GM12878 (cell line): ENCODE results near the gene AXL.

Experiments
- BRCA1 ChIP-seq: IDR thresholded peaks from 2 replicates; pipeline ENCODE4 v1.6.1; 2011; ENCODE audit warnings: low read depth, low read length, improper control_type of control experiment
- CHD1 ChIP-seq: IDR thresholded peaks from 2 replicates; pipeline ENCODE4 v1.6.1; 2012; ENCODE audit warnings: low read depth, low read length, improper control_type of control experiment
- CHD2 ChIP-seq: IDR thresholded peaks from 2 replicates; pipeline ENCODE4 v1.6.1; 2011; ENCODE audit warnings: low read depth, low read length, improper control_type of control experiment, borderline replicate concordance
- CTCF ChIP-seq, 3 experiments: IDR thresholded peaks in 2 of 3; conservative IDR thresholded peaks in 1 of 3; 2 replicates each; pipeline ENCODE4 v1.5.1; 2011; ENCODE audit warnings: low read depth in 3 of 3, low read length in 3 of 3, mild to moderate bottlenecking in 3 of 3, control low read depth in 2 of 3, moderate library complexity in 2 of 3, inconsistent platforms in 1 of 3, mixed read lengths in 1 of 3; ENCODE audit not compliant: control insufficient read depth in 2 of 3, insufficient read depth in 1 of 3; ENCODE audit errors: extremely low read depth in 1 of 3
- E4F1 ChIP-seq: fragments of 450-650 bp; IDR thresholded peaks from 2 replicates; pipeline ENCODE4 v1.6.1; 2018; ENCODE audit warnings: borderline replicate concordance, mild to moderate bottlenecking; ENCODE audit not compliant: partially characterized antibody
- FOXM1 ChIP-seq: IDR thresholded peaks from 2 replicates; pipeline ENCODE4 v1.6.1; 2012; ENCODE audit warnings: low read depth, mild to moderate bottlenecking, inconsistent platforms, low read length, moderate library complexity
- LARP7 ChIP-seq: fragments of 450-650 bp; IDR thresholded peaks from 2 replicates; pipeline ENCODE4 v1.6.1; 2017; ENCODE audit warnings: mild to moderate bottlenecking
- MEF2A ChIP-seq: IDR thresholded peaks from 2 replicates; pipeline ENCODE4 v1.6.1; 2011; ENCODE audit warnings: low read depth, mild to moderate bottlenecking, low read length, moderate library complexity; ENCODE audit not compliant: insufficient read depth
- POLR2A ChIP-seq: IDR thresholded peaks from 2 replicates; pipeline ENCODE4 v1.6.1; 2011; ENCODE audit warnings: low read depth, mild to moderate bottlenecking, low read length
- RBBP5 ChIP-seq: fragments of 200-600 bp; sonication (generic); conservative IDR thresholded peaks from 2 replicates; pipeline ENCODE4 v1.6.1; 2016
- TCF7 ChIP-seq: IDR thresholded peaks from 2 replicates; pipeline ENCODE4 v1.6.1; 2014; ENCODE audit warnings: antibody characterized with exemption, borderline replicate concordance
- ZNF384 ChIP-seq: IDR thresholded peaks from 2 replicates; pipeline ENCODE4 v1.6.1; 2012; ENCODE audit warnings: low read depth, mild to moderate bottlenecking, low read length, improper control_type of control experiment, borderline replicate concordance

- TF ChIP-seq CTCF (IDR thresholded peaks at IDR 0.05 in 2 of 3, conservative IDR thresholded peaks at IDR 0.05 in 1 of 3; ENCODE audit: control insufficient read depth in 2 of 3, extremely low read depth in 1 of 3, insufficient read depth in 1 of 3, low read depth in 3 of 3, low read length in 3 of 3) (no peak), RBBP5 (no peak), CHD2 (no peak), CHD1 (no peak), LARP7 (no peak), ZNF384 (no peak), MEF2A (no peak), TCF7 (no peak), BRCA1 (no peak), E4F1 (no peak), FOXM1 (no peak), POLR2A (no peak)
Observed at GRCh38 chr19:41218249-41218614, 791 bp upstream of the AXL start.
